Stimulated activated CD8-positive, alpha-beta memory T cell treated with anti-CD3 and anti-CD28 coated beads, Interleukin-4, amount 100 ng/mL, for 1 hour (primary cell): ENCODE measurements around the gene IRX2.

Experiments used
- DNase-seq, 2 donors: peaks; one replicate each; pipeline ENCODE4 v3.0.0-alpha.2; 2020; ENCODE audit warnings: low read depth in 2 of 2, low spot score in 1 of 2

IRX2 gene

GRCh38 chr5:2718115-2718514 lies 33.4 kb downstream of the IRX2 start:
- no peak for DNase-seq

- no peak for DNase-seq
Observed at GRCh38 chr5:2715856-2716255, 35.6 kb downstream of the IRX2 start.

- no peak for DNase-seq
Observed at GRCh38 chr5:2714805-2715204, 36.7 kb downstream of the IRX2 start.

- DNase-seq = no peak
Observed at GRCh38 chr5:2714026-2714425, 37.5 kb downstream of the IRX2 start.

GRCh38 chr5:2711446-2712425 lies 39.7 kb downstream of the IRX2 start:
- no peak for DNase-seq

GRCh38 chr5:2710910-2711309 lies 40.6 kb downstream of the IRX2 start:
- no peak for DNase-seq

- DNase-seq = no peak
Observed at GRCh38 chr5:2709976-2710689, 41.3 kb downstream of the IRX2 start.

GRCh38 chr5:2708751-2709150 lies 42.7 kb downstream of the IRX2 start:
- DNase-seq = no peak

- no peak for DNase-seq
Observed at GRCh38 chr5:2708132-2708531, 43.3 kb downstream of the IRX2 start.

GRCh38 chr5:2705861-2706260 lies 45.6 kb downstream of the IRX2 start:
- DNase-seq = no peak

- DNase-seq = no peak
Observed at GRCh38 chr5:2704806-2705645, 46.5 kb downstream of the IRX2 start.

- DNase-seq = no peak
Observed at GRCh38 chr5:2704111-2704510, 47.4 kb downstream of the IRX2 start.

- no peak for DNase-seq
Observed at GRCh38 chr5:2703615-2704014, 47.9 kb downstream of the IRX2 start.

GRCh38 chr5:2703041-2703440 lies 48.4 kb downstream of the IRX2 start:
- no peak for DNase-seq

GRCh38 chr5:2702096-2702879 lies 49.2 kb downstream of the IRX2 start:
- no peak for DNase-seq

- DNase-seq = no peak
Observed at GRCh38 chr5:2701592-2701991, 49.9 kb downstream of the IRX2 start.

- no peak for DNase-seq
Observed at GRCh38 chr5:2700876-2701275, 50.6 kb downstream of the IRX2 start.

- no peak for DNase-seq
Observed at GRCh38 chr5:2699686-2700085, 51.8 kb downstream of the IRX2 start.

GRCh38 chr5:2699231-2699630 lies 52.2 kb downstream of the IRX2 start:
- no peak for DNase-seq

- DNase-seq = no peak
Observed at GRCh38 chr5:2698581-2698980, 52.9 kb downstream of the IRX2 start.
